ENCODE measurements around the gene ATG4D. TPM values are rescaled to one million over a fixed set of nuclear protein-coding genes. Genes with fewer than 3 reads are reported as not detected.
A peak's percentile ranks its signal among the peaks of the same experiment; 100 is the strongest.

ATG4D gene
- total RNA-seq, 1 experiment from 2014 or later = 59.4 TPM

DNA sequence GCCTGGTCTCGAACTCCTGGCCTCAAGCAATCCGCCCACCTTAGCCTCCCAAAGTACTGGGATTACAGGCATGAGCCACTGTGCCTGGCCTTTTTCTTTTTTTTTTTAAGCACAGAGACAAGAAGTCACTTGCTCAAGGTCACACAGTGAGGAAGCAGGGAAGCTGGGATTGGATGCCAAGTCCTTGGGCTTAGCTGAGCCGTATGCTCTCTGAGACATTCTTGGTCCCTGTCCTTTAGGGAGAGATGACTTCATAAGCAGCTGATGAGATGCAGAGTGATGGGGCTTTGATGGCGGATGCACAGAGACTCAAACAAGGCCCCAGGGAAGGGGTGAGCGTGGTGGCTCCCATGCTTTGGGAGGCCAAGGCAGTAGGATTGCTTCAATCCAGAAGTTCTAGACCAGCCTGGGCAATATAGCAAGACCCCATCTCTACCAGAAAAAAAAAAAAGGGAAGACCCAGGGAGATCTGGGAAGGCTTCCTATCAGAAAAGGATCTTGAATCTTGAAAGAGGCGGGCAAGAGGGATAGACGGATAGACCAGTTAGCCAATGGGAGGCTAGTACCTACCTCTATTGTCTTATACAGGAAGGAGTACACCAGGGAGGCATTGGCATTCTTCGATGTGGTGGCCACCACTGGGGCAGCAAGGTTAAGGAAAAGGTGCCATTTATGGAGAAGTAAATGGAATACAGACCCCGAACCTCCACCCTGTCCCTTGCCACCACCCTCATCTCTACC is 39.5 kb downstream of the ATG4D start (continued):
- TF ChIP-seq, protein P1, sequence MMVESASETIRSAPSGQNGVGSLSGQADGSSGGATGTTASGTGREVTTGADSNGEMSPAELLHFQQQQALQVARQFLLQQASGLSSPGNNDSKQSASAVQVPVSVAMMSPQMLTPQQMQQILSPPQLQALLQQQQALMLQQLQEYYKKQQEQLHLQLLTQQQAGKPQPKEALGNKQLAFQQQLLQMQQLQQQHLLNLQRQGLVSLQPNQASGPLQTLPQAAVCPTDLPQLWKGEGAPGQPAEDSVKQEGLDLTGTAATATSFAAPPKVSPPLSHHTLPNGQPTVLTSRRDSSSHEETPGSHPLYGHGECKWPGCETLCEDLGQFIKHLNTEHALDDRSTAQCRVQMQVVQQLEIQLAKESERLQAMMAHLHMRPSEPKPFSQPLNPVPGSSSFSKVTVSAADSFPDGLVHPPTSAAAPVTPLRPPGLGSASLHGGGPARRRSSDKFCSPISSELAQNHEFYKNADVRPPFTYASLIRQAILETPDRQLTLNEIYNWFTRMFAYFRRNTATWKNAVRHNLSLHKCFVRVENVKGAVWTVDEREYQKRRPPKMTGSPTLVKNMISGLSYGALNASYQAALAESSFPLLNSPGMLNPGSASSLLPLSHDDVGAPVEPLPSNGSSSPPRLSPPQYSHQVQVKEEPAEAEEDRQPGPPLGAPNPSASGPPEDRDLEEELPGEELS (CRISPR knock-in tag; IDR thresholded peaks at IDR 0.05) = no peak
- no peak for TF ChIP-seq MXD4 (CRISPR knock-in tag; IDR thresholded peaks at IDR 0.05; ENCODE audit: borderline replicate concordance)
- TF ChIP-seq SP1 (CRISPR knock-in tag; conservative IDR thresholded peaks at IDR 0.05) = no peak

- Mint-ChIP-seq H3K4me3 (peak overlapping the region; percentile 90), H3K27me3 (ENCODE audit: low read depth) (peaks cover 7% of the 10 kb centered on the region), H3K36me3 (peaks cover 22% of the 10 kb centered on the region; the same call in 1 of the 2 replicates), H3K4me1 (peaks cover 13% of the 10 kb centered on the region), H3K9me3 (peaks cover 7% of the 10 kb centered on the region; the same call in 1 of the 2 replicates), H3K27ac (peak overlapping the region; percentile 69)
- DNase-seq (ENCODE audit: low spot score) = no peak
- ATAC-seq = no peak
- TF ChIP-seq SOX15 (CRISPR knock-in tag; IDR thresholded peaks at IDR 0.05) (no peak), TCF7 (CRISPR knock-in tag; IDR thresholded peaks at IDR 0.05; ENCODE audit: low read depth) (no peak), NFE2L1 (CRISPR knock-in tag; IDR thresholded peaks at IDR 0.05) (no peak), ZNF423 (CRISPR knock-in tag; IDR thresholded peaks at IDR 0.05) (no peak), FOXK1 (CRISPR knock-in tag; IDR thresholded peaks at IDR 0.05) (no peak), MXD4 (CRISPR knock-in tag; IDR thresholded peaks at IDR 0.05; ENCODE audit: borderline replicate concordance) (no peak), CDX4 (CRISPR knock-in tag; IDR thresholded peaks at IDR 0.05; ENCODE audit: borderline replicate concordance) (no peak), CTCF (IDR thresholded peaks at IDR 0.05) (no peak), ZBTB43 (CRISPR knock-in tag; IDR thresholded peaks at IDR 0.05) (no peak), CREM (CRISPR knock-in tag; IDR thresholded peaks at IDR 0.05) (no peak), ZNF671 (CRISPR knock-in tag; IDR thresholded peaks at IDR 0.05) (no peak), FOXJ3 (CRISPR knock-in tag; IDR thresholded peaks at IDR 0.05; ENCODE audit: borderline replicate concordance) (no peak), FOXP1 (CRISPR knock-in tag; IDR thresholded peaks at IDR 0.05; ENCODE audit: borderline replicate concordance) (no peak), PRDM15 (CRISPR knock-in tag; IDR thresholded peaks at IDR 0.05) (no peak), SMAD4 (CRISPR knock-in tag; IDR thresholded peaks at IDR 0.05) (no peak), EMX1 (CRISPR knock-in tag; IDR thresholded peaks at IDR 0.05) (no peak)
- TF ChIP-seq, protein P2, sequence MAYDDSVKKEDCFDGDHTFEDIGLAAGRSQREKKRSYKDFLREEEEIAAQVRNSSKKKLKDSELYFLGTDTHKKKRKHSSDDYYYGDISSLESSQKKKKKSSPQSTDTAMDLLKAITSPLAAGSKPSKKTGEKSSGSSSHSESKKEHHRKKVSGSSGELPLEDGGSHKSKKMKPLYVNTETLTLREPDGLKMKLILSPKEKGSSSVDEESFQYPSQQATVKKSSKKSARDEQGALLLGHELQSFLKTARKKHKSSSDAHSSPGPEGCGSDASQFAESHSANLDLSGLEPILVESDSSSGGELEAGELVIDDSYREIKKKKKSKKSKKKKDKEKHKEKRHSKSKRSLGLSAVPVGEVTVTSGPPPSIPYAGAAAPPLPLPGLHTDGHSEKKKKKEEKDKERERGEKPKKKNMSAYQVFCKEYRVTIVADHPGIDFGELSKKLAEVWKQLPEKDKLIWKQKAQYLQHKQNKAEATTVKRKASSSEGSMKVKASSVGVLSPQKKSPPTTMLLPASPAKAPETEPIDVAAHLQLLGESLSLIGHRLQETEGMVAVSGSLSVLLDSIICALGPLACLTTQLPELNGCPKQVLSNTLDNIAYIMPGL (CRISPR knock-in tag; IDR thresholded peaks at IDR 0.05) = no peak
- TF ChIP-seq, protein P3, sequence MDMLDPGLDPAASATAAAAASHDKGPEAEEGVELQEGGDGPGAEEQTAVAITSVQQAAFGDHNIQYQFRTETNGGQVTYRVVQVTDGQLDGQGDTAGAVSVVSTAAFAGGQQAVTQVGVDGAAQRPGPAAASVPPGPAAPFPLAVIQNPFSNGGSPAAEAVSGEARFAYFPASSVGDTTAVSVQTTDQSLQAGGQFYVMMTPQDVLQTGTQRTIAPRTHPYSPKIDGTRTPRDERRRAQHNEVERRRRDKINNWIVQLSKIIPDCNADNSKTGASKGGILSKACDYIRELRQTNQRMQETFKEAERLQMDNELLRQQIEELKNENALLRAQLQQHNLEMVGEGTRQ (CRISPR knock-in tag; IDR thresholded peaks at IDR 0.05) = no peak
- TF ChIP-seq, protein P4, sequence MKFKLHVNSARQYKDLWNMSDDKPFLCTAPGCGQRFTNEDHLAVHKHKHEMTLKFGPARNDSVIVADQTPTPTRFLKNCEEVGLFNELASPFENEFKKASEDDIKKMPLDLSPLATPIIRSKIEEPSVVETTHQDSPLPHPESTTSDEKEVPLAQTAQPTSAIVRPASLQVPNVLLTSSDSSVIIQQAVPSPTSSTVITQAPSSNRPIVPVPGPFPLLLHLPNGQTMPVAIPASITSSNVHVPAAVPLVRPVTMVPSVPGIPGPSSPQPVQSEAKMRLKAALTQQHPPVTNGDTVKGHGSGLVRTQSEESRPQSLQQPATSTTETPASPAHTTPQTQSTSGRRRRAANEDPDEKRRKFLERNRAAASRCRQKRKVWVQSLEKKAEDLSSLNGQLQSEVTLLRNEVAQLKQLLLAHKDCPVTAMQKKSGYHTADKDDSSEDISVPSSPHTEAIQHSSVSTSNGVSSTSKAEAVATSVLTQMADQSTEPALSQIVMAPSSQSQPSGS (CRISPR knock-in tag; IDR thresholded peaks at IDR 0.05; ENCODE audit: borderline replicate concordance, low read depth) = no peak
- TF ChIP-seq, protein P5, sequence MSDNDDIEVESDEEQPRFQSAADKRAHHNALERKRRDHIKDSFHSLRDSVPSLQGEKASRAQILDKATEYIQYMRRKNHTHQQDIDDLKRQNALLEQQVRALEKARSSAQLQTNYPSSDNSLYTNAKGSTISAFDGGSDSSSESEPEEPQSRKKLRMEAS (CRISPR knock-in tag; IDR thresholded peaks at IDR 0.05) = no peak
- ChIA-PET CTCF (interaction anchor here (0.9 to 2.2 kb wide), 4 partner anchors 10 to 113 kb away, joined by 3 to 10 read pairs (median 5); no protein-coding TSS in a partner anchor), POLR2A (no interaction called here)
Observed at GRCh38 chr19:10586396-10586795, 42.7 kb downstream of the ATG4D start.
